ENCODE results near the gene SLC19A2. TPM values are rescaled to one million over a fixed set of nuclear protein-coding genes. Genes with fewer than 3 reads are reported as not detected.
A peak's percentile ranks its signal among the peaks of the same experiment; 100 is the strongest.

SLC19A2 gene
- total RNA-seq, 2 donors from 2014 or later: 4.9 to 8.0 TPM

DNA sequence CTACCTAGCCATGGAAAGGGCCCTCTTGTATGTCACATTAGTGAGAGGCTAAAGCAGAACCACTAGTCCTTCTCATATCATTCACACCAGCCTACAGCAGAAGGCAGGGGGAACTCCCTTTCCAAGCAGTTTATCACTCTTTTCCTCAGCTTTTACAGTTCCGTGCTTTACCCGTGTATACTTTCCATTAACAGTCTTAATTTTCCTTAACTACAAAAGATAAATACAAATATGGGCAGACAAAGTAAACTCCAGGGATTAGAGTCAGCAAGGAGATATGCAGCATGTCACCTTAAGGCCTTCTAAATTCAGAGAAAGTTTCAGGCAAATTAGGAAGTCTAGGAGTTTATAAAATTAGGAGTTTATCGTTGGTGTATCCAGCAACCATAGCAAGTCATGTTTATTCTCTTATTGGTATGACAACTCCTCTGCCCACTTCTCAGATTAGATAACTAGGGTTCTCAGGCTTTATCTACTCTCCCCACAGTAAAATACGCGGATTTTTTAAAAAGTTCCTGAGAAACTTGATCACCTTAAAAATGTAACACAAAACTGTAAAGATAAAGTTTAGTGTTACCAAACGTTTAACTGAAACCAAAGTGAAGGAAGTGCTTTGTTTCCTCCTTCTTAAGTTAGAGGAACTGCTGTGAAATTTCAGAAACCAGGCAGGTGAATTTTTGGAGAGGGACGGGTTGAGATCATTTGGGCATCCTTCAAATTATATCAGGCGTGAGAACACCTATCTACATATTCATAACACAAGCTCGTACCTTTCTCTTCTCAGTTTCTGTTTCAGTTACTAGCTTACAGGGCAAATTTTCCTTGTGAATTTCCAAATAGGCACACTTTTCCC is 42.7 kb upstream of the SLC19A2 start:
- H3K9ac ChIP-seq (ENCODE audit: low read depth in 2 of 2, low read length in 2 of 2): peak overlapping the region in 1 of 2 donors; percentile 30

DNA sequence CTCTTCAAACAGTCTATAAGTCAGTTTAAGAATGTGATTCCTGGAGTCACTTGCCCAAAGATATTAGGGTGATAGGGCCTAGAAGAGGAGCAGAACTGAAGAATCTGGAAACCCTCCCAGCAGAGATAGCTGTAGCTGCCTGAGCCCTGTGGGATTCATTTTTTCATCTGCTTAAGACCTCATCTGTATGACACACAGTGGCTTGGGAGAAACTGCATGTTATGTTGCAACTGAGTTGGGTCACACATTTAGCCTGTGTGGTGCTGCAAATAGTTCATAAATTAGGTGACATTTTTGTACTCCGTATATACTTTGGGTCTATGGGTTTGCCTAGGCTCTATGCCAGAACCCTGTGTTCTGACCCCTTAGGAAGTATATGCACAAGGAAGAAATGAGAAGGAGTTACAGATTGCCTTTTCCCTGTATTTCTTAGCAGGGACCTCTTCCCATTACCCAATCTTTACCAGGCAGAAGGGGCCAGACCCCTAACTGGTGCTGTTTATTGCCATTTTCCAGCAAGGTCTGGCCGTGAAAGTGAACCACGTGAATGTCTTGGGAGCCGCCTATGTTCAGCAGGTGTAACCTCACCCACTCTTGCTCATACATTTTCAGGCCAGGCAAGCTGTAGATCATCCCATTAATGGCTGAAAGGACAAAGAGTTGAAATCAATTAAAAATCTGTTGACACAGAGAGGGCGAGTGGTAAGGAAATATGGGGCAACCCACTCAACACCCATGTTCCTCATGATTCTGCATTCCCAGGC is 41.9 kb upstream of the SLC19A2 start:
- H3K27me3 ChIP-seq: no peaks in the 10 kb centered on the region
- TF ChIP-seq, protein P1, sequence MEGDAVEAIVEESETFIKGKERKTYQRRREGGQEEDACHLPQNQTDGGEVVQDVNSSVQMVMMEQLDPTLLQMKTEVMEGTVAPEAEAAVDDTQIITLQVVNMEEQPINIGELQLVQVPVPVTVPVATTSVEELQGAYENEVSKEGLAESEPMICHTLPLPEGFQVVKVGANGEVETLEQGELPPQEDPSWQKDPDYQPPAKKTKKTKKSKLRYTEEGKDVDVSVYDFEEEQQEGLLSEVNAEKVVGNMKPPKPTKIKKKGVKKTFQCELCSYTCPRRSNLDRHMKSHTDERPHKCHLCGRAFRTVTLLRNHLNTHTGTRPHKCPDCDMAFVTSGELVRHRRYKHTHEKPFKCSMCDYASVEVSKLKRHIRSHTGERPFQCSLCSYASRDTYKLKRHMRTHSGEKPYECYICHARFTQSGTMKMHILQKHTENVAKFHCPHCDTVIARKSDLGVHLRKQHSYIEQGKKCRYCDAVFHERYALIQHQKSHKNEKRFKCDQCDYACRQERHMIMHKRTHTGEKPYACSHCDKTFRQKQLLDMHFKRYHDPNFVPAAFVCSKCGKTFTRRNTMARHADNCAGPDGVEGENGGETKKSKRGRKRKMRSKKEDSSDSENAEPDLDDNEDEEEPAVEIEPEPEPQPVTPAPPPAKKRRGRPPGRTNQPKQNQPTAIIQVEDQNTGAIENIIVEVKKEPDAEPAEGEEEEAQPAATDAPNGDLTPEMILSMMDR (IDR thresholded peaks at IDR 0.05): no peak
- intact Hi-C loops (cut with DNase I): no loop called here
- H3K4me3 ChIP-seq: no peak overlapping the region
- peak; percentile 60 for DNase-seq
- H3K27ac ChIP-seq: peak overlapping the region; percentile 67
- peaks cover 8% of the 10 kb centered on the region for H3K4me1 ChIP-seq
- no peak overlapping the region for H3K9ac ChIP-seq (ENCODE audit: low read depth in 2 of 2, low read length in 2 of 2)
- no peaks in the 10 kb centered on the region for H3K9me3 ChIP-seq
- H3K36me3 ChIP-seq: no peaks in the 10 kb centered on the region

More for the DNA sequence above, 42.7 kb upstream of the SLC19A2 start:
- Histone ChIP-seq H3K9me3 (no peaks in the 10 kb centered on the region), H3K4me3 (no peak overlapping the region), H3K27ac (peak overlapping the region; percentile 67), H3K27me3 (no peaks in the 10 kb centered on the region), H3K4me1 (peaks cover 8% of the 10 kb centered on the region), H3K36me3 (no peaks in the 10 kb centered on the region)
- intact Hi-C loops (cut with DNase I): no loop called here
- DNase-seq: no peak
- TF ChIP-seq, protein P1 (IDR thresholded peaks at IDR 0.05): no peak

DNA sequence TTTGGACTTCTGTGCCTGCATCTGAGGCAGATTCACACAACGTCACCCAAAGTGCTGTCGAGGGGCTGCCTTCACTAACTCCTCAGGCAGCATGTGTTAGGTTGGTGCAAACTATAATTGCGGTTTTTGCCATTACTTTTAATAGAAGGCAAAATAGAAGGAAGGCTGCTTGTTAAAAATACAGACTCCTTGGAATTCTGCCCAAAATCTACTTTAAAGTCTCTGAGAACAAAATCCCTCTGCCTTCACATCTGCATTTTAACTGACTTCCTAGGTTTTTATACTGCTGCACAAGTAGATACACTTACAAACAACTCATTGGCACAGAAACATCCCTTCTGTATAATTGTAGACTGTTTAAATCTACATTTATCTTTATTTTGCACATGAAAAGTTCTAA is 41.3 kb upstream of the SLC19A2 start:
- peaks cover 8% of the 10 kb centered on the region for H3K4me1 ChIP-seq
- intact Hi-C loops (cut with DNase I): no loop called here
- H3K27ac ChIP-seq: no peak overlapping the region

DNA sequence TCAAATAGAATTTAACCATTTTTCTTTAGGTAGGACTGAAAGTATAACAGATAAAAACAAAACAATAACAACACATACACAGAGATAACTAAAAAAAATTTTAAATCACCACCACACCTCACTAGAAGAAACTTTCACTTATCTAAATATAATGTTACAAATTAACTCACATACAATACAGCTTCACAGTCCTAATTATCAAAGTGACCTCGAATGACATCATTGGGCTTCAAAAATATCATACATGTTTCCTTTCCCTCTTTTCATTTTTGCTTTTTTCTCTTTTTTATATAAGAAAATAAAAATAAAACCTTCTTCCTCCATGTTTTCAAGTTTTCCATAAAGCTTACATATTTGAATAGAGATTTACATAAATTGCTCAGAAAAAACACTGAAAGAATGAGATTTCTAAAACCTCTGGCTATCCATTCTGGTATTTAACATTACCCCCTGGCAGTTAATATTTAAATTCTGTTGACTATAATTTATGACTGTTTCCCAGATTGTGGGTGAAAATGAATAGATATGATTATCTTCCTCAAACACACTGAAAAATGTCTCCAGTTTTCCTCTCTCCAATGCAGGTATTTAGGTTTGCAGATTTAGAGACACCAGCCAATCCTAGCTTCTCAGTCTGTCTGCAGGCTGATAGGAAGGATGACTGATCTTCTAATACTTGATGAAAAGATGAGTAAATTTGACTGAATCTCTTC is 40.5 kb upstream of the SLC19A2 start:
- TF ChIP-seq, protein P1 (IDR thresholded peaks at IDR 0.05): no peak
- no peak overlapping the region for H3K27ac ChIP-seq
- intact Hi-C loops (cut with DNase I): no loop called here
- no peaks in the 10 kb centered on the region for H3K9me3 ChIP-seq
- no peaks in the 10 kb centered on the region for H3K36me3 ChIP-seq
- H3K4me3 ChIP-seq: no peak overlapping the region
- no peak for DNase-seq
- H3K4me1 ChIP-seq: peaks cover 8% of the 10 kb centered on the region
- H3K27me3 ChIP-seq: no peaks in the 10 kb centered on the region
- H3K9ac ChIP-seq (ENCODE audit: low read depth in 2 of 2, low read length in 2 of 2): no peak overlapping the region

More for the DNA sequence above, 41.3 kb upstream of the SLC19A2 start:
- no peaks in the 10 kb centered on the region for H3K36me3 ChIP-seq
- H3K9ac ChIP-seq (ENCODE audit: low read depth in 2 of 2, low read length in 2 of 2): no peak overlapping the region
- no peak overlapping the region for H3K4me3 ChIP-seq
- no peaks in the 10 kb centered on the region for H3K27me3 ChIP-seq
- TF ChIP-seq, protein P1 (IDR thresholded peaks at IDR 0.05): no peak
- no peak for DNase-seq
- no peaks in the 10 kb centered on the region for H3K9me3 ChIP-seq

DNA sequence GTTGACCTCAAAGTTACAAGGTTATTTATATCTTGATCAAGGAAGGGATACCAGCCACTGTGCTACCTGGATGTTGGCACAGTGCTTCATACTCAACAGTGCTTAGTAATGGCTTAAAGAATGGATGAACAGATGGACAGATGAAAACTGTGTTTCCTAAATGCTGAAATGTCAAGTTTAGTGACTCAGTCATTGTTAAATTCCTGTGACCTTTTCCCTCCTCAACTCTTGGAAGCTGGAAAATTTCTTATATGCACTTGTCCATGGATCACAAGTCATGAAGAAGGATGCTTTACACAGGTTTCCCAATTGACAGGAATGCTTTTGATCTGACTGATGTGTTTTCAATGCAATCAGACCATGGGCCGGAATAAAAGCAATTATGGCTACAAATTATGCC is 39.6 kb upstream of the SLC19A2 start:
- no peak for DNase-seq

More for the DNA sequence above, 39.6 kb upstream of the SLC19A2 start:
- Histone ChIP-seq H3K27ac (no peak overlapping the region), H3K27me3 (no peaks in the 10 kb centered on the region), H3K4me1 (peaks cover 8% of the 10 kb centered on the region), H3K9ac (ENCODE audit: low read depth in 2 of 2, low read length in 2 of 2) (no peak overlapping the region), H3K4me3 (no peak overlapping the region), H3K9me3 (no peaks in the 10 kb centered on the region), H3K36me3 (no peaks in the 10 kb centered on the region)
- intact Hi-C loops (cut with DNase I): no loop called here
- TF ChIP-seq, protein P1 (IDR thresholded peaks at IDR 0.05): no peak

Measured in colonic mucosa (tissue), 4 donors.